GM19452 (cell line): Measurements from ENCODE around the gene C1QBP.
"Not testable (repeated sequence)": the region's sequence is repeated elsewhere in the genome, so short reads cannot be mapped to it uniquely, and the experiment has no call there.

ENCODE experiments used
- ATAC-seq: cut with Tn5 transposase; IDR thresholded peaks from one replicate; pipeline ENCODE4 v1.9.1; 2021; ENCODE audit not compliant: unreplicated experiment

C1QBP gene, protein sequence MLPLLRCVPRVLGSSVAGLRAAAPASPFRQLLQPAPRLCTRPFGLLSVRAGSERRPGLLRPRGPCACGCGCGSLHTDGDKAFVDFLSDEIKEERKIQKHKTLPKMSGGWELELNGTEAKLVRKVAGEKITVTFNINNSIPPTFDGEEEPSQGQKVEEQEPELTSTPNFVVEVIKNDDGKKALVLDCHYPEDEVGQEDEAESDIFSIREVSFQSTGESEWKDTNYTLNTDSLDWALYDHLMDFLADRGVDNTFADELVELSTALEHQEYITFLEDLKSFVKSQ

DNA sequence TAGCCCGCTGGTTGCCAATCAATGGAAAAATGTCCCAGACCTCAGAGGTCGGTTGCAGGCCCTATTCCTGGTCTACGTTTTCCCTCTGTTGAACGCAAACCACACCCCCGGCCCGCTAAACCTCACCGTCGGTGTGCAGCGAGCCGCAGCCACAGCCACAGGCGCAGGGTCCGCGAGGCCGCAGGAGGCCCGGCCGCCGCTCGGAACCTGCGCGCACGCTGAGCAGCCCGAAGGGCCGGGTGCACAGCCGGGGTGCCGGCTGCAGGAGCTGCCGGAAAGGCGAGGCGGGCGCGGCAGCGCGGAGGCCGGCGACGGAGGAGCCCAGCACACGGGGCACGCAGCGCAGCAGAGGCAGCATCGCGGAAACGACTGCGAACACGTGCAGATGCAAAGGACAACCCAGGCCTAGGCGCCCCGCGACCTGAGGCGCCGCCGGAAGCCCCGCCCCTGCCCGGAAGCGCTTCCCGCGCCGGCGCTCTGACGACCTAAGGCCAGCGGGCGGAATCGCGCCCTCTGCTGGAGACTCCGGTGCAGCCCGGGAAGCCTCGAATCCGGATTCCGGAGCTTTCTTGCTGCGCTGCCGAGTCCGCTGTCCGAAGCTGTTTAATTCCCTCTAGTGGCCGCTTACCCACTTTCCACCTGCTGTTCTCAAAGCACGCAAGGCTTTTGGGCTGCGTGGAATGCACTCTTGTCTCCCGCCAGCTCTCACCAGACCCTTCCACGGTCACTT is at the start of gene C1QBP:
Gene C1QBP (minus strand): TSS at position 440 of the 730 bp plus-strand sequence. CDS start 82 bp downstream, at position 358.
- ATAC-seq, result peak; percentile 79

DNA sequence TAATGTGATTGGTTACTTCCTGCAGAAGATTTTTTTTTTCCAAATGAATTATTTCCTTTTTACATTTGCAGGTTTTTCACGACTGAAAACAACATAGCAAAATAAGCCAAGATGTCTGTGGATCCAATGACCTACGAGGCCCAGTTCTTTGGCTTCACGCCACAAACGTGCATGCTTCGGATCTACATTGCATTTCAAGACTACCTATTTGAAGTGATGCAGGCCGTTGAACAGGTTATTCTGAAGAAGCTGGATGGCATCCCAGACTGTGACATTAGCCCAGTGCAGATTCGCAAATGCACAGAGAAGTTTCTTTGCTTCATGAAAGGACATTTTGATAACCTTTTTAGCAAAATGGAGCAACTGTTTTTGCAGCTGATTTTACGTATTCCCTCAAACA is 49.8 kb upstream of the C1QBP start:
- ATAC-seq, result no peak

DNA sequence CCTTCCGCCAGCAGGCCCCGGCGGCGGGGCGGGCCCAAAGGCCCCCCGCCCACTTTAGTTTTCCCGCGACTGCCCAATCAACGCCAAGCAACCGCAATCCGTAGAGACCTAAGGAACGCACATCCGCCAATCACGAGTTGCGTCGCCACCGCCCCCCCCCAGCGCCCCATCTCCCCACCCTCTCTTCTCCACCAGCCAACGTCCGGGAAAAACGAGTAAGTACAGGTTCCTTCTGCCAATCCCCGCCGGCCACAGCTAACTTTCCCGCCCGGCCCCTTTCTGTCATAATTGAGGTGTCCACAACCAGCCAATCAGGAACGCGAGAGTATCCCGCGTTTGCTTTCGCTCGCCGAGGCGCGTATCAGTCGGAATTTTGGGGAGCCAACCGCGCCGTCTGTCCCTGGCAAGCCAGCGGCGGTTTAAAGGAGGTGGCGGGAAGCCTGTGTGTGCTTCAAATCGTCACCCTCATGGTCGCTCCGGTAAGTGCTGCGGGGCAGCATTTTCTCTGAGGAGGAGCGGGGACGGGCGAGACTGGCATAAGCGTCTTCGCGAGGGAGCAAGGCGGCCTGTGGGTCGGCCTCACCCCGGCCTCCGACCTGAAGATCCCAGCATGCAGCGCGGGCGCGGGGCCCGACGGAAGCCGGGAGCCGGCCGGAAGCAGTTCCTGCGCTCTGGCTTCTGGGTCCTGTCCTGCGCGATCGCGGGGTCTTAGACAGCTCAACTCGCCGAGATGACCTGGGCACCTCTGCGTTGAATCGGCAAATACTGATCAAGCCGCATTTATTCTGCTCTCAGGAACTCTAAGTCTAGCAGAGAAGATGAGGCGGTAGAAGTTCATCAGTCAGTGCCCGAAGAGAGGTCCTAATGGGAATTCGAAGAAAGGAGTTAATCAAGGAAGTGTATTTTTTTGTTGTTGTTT is 47.5 kb upstream of the C1QBP start, which contains the start of gene MIS12:
Gene MIS12 (plus strand): TSS at position 361 of the 919 bp plus-strand sequence. CDS start 2,297 bp downstream, outside the sequence.
- peak; percentile 82 for ATAC-seq

DNA sequence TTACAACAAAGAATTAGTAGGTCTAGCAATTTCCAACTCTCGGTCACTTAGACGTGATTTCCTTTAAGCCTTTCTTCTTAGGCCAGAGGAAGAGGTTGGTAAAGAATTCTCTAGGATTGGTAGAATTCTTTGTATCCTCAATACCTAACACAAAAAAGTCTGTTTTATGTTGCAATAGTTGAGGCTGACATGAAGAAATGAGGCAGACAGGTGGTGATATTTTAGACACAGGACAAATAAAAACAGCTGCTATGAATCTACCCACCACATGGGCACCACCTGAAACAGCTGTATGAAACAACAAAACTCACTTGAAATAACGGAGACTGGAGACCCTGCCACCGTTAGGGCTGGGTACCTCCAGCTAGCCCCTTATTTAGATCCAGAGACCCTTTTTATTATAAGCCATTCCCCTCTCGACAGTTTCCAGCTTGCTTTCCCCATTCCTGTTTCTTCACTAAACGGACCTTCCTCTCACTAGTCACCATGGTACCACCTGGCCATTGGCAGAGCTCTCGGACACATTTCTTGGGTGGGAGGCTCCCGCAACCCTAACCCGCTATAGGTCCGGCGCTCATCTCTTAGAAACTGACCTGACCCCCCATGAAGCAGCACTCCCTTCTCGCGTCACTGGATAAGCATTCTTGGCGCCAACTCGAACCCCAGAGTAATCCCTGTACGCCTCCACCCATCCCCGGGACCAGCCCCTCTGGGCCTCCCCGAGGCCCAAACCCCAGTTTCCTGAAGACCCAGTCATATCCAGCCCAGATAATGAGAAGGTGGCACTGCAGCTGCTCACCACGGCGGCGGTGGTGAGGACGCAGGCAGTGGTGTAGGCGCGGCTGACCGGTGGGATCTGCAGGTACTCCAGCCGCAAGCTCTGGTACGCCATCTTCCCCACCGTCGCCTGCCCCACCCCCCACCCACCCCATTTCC is 46.6 kb upstream of the C1QBP start, which contains the start of gene DERL2:
Gene DERL2 (minus strand): TSS at position 909 of the 936 bp plus-strand sequence. CDS start 17 bp downstream, at position 892.
- peak; percentile 18 for ATAC-seq

DNA sequence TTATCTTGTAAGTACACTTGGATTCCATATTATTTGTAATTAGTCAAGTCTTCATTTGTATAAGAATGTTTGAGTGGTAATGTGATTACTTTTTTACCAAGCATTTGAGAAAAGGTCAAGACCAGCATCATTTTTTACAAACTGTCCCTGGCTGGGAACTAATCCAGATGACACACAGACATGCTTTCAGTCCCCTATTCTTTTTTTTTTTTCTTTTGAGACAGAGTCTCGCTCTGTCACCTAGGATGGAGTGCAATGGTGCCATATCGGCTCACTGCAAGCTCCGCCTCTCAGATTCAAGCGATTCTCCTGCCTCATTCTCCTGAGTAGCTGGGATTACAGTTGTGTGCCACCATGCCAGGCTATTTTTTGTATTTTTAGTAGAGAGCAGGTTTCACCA is 42.5 kb upstream of the C1QBP start:
- ATAC-seq, result no peak

DNA sequence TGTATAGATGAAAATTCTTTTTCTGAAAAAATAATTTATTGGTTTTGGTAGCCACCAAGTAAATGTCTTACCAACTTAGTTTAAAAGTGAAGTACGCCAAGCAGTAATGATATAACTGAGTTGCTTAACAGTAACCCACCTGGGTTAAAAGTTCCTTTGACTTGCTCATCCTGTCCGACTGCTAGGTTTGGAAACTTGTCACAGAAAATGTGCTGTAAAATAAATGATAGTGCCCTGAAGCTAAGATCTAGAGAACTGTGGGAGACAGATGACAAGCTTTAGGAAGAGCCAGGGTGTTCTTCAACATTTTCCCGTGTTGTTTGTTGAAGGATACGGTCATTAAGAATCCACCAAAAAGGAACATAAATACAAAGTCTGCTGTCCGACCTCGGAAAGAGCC is 42.0 kb upstream of the C1QBP start:
- no peak for ATAC-seq

DNA sequence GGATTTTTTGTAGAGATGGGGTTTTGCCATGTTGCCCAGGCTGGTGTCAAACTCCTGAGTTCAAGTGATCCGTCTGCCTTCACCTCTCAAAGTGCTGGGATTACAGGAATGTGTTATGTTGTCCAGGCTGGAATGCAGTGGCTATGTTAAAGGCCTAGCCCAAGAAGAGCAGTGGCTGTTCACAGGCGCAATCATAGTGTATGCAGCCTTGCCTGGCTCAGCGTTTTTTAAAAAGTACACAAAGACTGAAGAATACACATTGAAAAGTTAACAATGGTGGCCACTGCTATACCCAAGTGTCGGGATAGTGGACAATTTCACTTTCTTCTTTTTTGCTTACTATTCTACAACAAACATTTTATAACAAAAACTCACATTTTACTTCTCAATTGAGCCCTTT is 40.0 kb upstream of the C1QBP start:
- no peak for ATAC-seq

DNA sequence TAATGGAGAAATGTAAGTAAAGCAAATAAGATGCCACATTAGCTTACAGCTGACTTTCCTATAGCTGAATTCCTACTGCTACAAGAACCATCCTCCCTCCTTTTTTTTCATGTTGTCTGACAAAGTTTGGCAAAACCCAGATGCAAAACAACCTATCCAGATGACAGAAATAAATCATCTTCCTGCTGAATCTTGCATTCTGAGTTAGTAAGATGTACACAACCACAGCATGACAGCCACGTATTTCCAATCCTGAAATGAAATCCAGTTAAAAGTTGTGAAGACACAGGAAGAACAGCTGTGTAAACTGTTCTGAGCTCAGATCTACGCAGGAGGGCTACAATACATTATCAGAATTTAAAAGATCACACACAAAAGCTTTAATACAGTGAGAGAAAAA is 35.0 kb upstream of the C1QBP start:
- ATAC-seq, result no peak

DNA sequence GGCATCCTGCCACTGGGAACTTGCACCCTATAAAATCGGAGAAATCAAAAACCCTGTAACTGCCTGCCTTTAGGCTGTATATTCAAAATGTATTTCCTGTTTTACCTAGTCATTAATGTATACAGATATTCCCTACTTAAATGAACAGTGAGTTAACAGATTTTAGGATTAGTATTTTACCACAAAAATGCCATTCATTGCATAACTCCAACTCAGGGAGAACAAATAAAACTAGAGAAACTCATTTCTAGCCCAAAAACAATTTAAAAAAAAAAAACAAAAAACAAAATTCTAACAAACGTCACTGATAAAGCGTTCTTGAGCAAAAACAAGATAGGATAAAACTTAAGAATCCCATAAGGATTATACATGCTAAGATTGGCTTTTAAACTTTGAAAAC is 33.6 kb upstream of the C1QBP start:
- ATAC-seq, result no peak

DNA sequence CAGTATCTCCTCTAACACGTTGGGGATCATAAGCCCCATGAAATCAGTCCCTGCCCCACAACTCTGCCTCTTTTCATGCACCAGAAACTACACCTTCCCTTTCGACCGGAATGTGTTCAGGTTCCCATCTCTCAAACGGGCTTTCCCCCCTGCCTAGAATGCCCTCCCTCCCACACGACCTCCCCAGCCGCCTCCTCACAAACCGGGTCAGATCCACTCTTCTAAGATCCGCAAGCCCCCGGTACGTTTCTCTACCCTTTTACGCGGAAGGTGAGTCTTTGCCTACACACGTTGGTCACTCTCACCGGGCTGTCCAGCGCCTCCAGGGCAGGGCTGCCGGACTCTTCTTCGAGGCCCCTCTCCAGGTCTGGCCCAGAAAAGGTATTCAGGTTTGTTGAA is 29.1 kb upstream of the C1QBP start:
- ATAC-seq, result no peak

DNA sequence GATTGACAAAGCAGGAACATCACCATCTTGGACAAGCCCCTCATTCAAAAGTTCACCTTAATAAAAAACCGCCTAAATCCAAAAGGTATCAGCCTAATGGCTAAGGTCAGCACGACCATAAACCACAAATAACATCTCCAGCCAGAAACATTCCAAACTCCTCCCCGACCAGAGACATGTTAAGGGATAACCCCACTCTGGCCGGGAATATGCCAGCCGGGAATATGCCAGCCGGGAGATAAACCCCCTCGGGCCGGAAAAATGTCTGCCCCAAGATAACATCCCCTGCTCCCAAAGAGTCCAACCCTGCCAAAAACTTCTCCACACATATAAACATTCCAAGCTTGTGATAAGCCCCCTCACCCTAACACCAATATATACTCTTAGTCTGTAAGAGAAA is 28.5 kb upstream of the C1QBP start:
- no peak for ATAC-seq

DNA sequence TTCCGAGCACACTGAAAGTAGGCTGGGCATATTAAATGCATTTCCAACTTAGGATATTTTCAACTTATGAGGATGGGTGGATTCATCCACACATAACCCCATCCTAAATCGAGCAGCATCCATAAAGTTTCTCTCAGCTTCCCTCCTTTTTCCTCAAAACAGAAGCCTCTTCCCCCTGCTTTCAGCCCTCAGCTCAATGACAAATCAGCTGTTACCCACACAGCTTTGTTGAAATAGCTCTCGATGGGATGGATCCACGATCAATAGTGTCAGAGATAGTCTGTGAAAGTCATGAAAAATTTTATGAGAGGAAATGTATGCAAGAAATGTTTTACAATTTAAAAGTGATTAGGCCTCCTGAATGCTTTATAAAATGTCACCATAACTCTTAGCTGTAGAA is 27.3 kb upstream of the C1QBP start:
- ATAC-seq, result no peak

DNA sequence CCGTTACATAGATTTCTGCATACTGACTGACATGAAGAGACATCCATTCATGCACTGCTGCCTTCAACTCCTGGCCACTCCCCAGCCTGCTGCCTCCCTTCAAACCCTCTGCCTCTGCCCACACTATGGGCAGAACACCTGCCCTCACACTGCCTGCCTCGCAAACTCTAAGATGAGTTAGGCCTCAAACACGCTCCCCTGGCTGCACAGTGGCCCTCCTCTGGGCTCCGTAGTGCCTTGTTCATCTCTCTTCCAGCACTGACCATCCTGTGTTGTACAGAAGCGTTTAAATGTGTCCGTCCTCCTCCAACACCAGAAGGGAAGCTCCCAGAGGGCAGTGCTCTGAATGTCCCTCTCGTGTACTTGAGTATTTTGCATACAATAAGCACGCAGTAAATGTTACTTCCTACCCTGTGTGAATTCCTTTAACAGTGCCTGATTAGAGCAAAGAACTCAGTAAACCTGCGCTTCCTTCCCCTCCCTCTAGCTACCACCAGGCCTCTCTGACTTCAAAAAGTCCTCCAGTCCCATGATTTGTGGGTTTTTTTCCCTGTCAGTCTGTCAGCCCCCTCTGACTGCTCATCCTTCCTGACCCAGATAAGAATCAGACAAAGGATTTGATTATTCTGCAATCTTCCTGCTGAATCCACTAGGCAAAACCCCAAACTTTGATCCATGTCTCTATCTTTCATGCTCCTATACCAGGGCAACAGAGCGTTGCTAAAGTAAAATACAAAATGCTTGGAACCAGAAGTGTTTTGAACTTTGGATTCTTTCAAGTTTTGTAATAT is 26.0 kb upstream of the C1QBP start:
- ATAC-seq, result no peak

DNA sequence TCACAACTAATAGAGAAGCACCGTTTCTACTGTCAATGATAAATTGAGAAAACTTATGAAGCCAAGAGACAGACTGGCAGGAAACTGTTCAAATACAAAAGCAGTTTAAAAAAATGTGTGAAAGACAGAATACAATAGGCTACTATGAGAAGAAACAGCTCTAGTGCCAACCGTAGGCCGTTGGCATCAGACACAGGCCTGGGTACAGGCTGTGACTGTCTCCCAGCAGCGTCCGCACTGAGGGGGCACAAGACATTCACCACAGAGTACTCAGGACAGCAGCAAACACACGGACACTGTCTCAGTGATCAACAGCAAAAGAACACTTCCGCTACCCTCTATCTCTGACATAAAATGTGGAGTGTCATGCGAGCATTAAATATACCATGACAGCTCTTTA is 7.8 kb upstream of the C1QBP start:
- ATAC-seq, result no peak

DNA sequence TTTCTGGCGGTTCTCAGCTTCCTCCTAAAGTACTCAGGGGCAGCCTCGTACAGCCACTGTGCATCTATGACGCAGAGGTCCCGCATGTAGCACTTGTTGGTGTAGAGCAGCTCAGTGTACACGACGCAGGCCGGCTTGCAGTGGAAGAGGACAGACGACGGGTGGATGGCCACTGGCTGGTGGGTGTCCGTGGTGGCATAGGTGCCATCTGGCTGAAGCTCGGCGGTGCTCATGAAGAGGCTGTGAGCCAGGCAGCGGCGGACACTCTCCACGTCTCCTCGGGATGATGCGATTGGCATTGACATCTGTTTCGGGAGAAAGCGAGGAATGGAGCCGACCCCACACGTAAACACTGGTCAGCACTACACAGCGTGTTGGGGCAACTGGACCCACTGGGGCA is 5.3 kb upstream of the C1QBP start:
- no peak for ATAC-seq

DNA sequence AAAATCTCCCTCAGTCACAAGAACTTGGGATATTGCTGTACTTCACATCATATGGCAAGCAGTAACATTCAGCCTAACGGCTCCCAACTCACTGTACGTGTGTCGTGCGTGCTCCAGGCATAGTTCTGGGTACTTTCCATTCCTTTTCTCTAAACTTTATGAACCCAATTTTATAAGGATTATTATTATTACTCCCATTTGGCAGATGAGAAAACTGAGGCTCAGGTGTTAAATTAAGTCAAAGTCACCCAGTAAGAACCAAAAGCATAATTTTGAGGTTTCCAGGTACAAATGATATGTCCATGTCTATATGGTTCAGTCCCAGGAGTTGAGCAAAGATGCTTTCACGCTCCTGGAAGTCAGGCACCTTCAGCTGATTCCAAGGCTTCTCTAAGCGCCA is 4.8 kb upstream of the C1QBP start:
- ATAC-seq, result no peak

DNA sequence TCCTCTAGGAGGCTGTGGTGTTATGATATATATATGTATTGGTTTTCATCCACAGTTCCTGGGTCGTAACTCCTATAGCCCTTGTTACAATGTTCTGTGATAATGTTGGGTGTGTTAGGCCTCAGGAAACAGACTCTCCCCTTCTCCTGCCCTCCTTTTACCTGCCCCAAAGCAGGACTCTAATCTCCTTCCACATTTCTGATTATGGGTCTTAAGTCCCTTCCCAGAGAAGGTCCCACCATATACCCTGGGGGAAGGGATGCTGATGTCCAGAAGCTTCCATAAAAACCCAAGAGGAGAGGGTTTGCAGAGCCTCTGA is 450 bp upstream of the C1QBP start:
- ATAC-seq, result no peak

DNA sequence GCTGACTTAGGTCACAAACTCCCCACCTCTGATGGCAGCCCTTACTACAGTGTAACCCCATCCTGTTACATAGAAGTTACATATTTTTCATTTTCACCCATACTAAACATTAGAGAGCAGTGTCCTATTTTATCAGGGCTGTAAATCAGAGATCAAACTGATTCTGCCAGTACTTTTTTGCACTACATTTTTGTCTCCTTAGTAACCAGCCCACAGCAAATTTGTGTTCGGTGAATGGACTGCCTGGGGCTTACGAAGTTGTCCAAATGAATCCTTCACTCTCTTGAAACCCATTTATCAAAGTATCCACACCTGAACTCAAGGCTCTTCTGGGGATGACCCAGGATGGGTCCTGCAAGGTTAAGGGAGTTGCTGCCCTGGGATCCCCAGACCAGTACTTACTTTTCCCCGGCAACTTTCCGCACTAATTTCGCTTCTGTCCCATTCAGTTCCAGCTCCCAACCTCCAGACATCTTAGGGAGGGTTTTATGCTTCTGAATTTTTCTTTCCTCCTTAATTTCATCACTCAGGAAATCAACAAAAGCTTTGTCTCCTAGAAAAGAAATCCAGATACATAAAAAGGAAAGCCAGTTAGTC is 1.1 kb downstream of the C1QBP start:
- no peak for ATAC-seq

DNA sequence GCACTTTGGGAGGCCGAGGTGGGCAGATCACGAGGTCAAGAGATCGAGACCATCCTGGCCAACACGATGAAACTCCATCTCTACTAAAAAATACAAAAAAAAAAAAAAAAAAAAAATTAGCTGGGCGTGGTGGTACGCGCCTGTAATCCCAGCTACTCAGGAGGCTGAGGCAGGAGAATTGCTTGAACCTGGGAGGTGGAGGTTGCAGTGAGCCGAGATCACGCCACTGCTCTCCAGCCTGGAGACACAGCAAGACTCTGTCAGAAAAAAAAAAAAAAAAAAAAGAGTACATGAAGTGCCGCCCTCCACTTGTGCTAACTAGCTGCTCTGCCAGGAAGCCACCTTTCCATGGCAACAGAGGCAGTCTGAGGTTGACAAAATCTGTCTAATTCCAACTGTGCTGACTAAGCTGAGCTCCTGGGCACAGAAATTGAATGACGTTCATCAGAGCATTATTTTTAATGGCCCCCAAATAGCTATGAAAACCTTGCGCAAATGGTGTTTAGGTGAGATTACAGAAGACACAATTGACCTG is 3.1 kb downstream of the C1QBP start:
- not testable (repeated sequence) for ATAC-seq
